K562 (cell line): ENCODE results near the gene CASTOR1. TPM values are rescaled to one million over a fixed set of nuclear protein-coding genes. Genes with fewer than 3 reads are reported as not detected.

Source experiments
- BCOR ChIP-seq: fragments of 450-650 bp; IDR thresholded peaks from 2 replicates; pipeline ENCODE4 v1.6.1; 2016
- CBX3 ChIP-seq, 2 experiments: IDR thresholded peaks; 1 replicate in 1 of 2; 2 replicates in 1 of 2; pipeline ENCODE4 v1.6.1; 2012; ENCODE audit warnings: inconsistent platforms in 2 of 2, low read length in 2 of 2, borderline replicate concordance in 1 of 2, control low read depth in 1 of 2
- ESRRA ChIP-seq: fragments of 450-650 bp; IDR thresholded peaks from 2 replicates; pipeline ENCODE4 v1.6.1; 2014; ENCODE audit warnings: low read depth, mild to moderate bottlenecking, moderate library complexity, borderline replicate concordance
- MBD1 ChIP-seq: fragments of 250-450 bp; sonication (Bioruptor Pico); IDR thresholded peaks from 2 replicates; pipeline ENCODE4 v1.8.0; 2022; ENCODE audit warnings: inconsistent platforms
- MECOM ChIP-seq: fragments of 250-450 bp; sonication (Bioruptor Pico); IDR thresholded peaks from 2 replicates; pipeline ENCODE4 v1.8.0; 2022; ENCODE audit warnings: inconsistent platforms
- NCOA1 ChIP-seq: fragments of 450-650 bp; IDR thresholded peaks from 2 replicates; pipeline ENCODE4 v1.6.1; 2016; ENCODE audit warnings: low read depth
- NELFE ChIP-seq: IDR thresholded peaks from 2 replicates; pipeline ENCODE4 v1.6.1; 2011; ENCODE audit warnings: mild to moderate bottlenecking; ENCODE audit not compliant: insufficient read depth, insufficient read length
- RBM25 ChIP-seq: fragments of 200-400 bp; formaldehyde crosslinking; IDR thresholded peaks from 2 replicates; pipeline ENCODE4 v1.6.1; 2018; ENCODE audit warnings: low read length, low read depth, moderate library complexity; ENCODE audit not compliant: severe bottlenecking
- USF1 ChIP-seq: sonication (generic); formaldehyde crosslinking; IDR thresholded peaks from 2 replicates; pipeline ENCODE4 v1.9.0; 2022; ENCODE audit warnings: mild to moderate bottlenecking, missing genetic modification reagents
- XRCC4 ChIP-seq: IDR thresholded peaks from one replicate; pipeline ENCODE4 v1.6.1; 2011; ENCODE audit not compliant: insufficient read depth, insufficient read length; ENCODE audit errors: extremely low read depth
- ZBTB12 ChIP-seq: fragments of 250-450 bp; sonication (Bioruptor Pico); IDR thresholded peaks from 2 replicates; pipeline ENCODE4 v1.4.0; 2020
- ZFX ChIP-seq: sonication (generic); formaldehyde crosslinking; IDR thresholded peaks from 2 replicates; pipeline ENCODE4 v1.8.0; 2022; ENCODE audit warnings: mild to moderate bottlenecking, missing genetic modification reagents, moderate library complexity
- ZNF133 ChIP-seq: fragments of 250-450 bp; sonication (Bioruptor Pico); IDR thresholded peaks from 2 replicates; pipeline ENCODE4 v1.4.0; 2020; ENCODE audit warnings: mild to moderate bottlenecking
- ZNF316 ChIP-seq: fragments of 450-650 bp; IDR thresholded peaks from 2 replicates; pipeline ENCODE4 v1.6.1; 2016
- ZNF507 ChIP-seq: conservative IDR thresholded peaks from 2 replicates; pipeline ENCODE4 v1.6.1; 2017; ENCODE audit warnings: missing genetic modification characterization, missing compliant biosample characterization
- polyA plus RNA-seq, 8 experiments: library from polyadenylated mRNA; depleted of rRNA in 4 of 8; stranded (reverse) in 5 of 8; unstranded in 3 of 8; fragments of >200 nt; fragmentation: Nextera tagmentation in 2 of 8; fragmentation: Illumina TruSeq in 1 of 8; extraction: Ambion mirVana in 2 of 8; extraction: Trizol in 1 of 8; gene quantifications; 2 replicates each; pipeline versions ENCODE4 v1.2.1 to v1.2.3, GENCODE V29; 2011 to 2014; ENCODE audit warnings: inconsistent platforms in 1 of 8, missing spikeins in 1 of 8
- total RNA-seq, 7 experiments: library from RNA; depleted of rRNA in 6 of 7; stranded (reverse); fragments of >200 nt in 6 of 7; fragmentation: Illumina TruSeq in 2 of 7; extraction: Trizol in 2 of 7; gene quantifications; 2 replicates each; pipeline versions ENCODE4 v1.2.1 to v1.2.3, GENCODE V29; 2011 to 2021; ENCODE audit warnings: low replicate concordance in 1 of 7

The CASTOR1 gene
- total and polyA plus RNA-seq, 9 of the 15 experiments (the other 6 are each of a cell fraction or from before 2014, with no cell fraction given) = 0.35 to 2.6 (median 1.1) TPM

GRCh38 chr22:30287648-30288418, 1.5 kb downstream of the CASTOR1 start (continued):
- TF ChIP-seq USF1 (CRISPR knock-in tag) (no peak), BCOR (peak; percentile 99), ZNF507 (tag) (no peak), ZBTB12 (CRISPR knock-in tag) (no peak), ZFX (CRISPR knock-in tag) (peak; percentile 46), MECOM (CRISPR knock-in tag) (no peak), RBM25 (peak; percentile 98), NCOA1 (no peak), ZNF133 (CRISPR knock-in tag) (no peak), ZNF316 (no peak), CBX3 (IDR thresholded peaks at IDR 0.05; ENCODE audit: borderline replicate concordance in 1 of 2, low read length in 2 of 2) (peak in 1 of 2 experiments; percentile 33; a peak in 1 of 3 replicates), NELFE (no peak), XRCC4 (no peak), MBD1 (CRISPR knock-in tag) (no peak), ESRRA (peak; percentile 62)
